RWPE2 (cell line): ENCODE data around the gene UTP3.
A peak's percentile ranks its signal among the peaks of the same experiment; 100 is the strongest.

Experiments used
- ATAC-seq: fragments of 200-7000 bp; cut with Tn5 transposase; 3 replicates; pipeline ENCODE4 v1.9.1; 2021; ENCODE audit warnings: low read depth
- DNase-seq: peaks from one replicate; pipeline ENCODE4 v3.0.0-alpha.2; 2020; ENCODE audit warnings: low spot score
- H3K27ac ChIP-seq: fragments of 450-650 bp; 2 replicates; pipeline ENCODE4 v1.5.1; 2017; ENCODE audit warnings: mild to moderate bottlenecking; ENCODE audit not compliant: poor library complexity, severe bottlenecking
- H3K27me3 ChIP-seq: fragments of 250-450 bp; sonication (Bioruptor Pico); 2 replicates; pipeline ENCODE4 v1.5.1; 2021; ENCODE audit warnings: mild to moderate bottlenecking, moderate library complexity; ENCODE audit not compliant: insufficient read depth, poor library complexity, severe bottlenecking
- H3K36me3 ChIP-seq: fragments of 250-450 bp; sonication (Bioruptor Pico); 2 replicates; pipeline ENCODE4 v1.5.1; 2020; ENCODE audit warnings: low read depth, mild to moderate bottlenecking, moderate library complexity
- H3K4me1 ChIP-seq: fragments of 250-450 bp; sonication (Bioruptor Pico); 2 replicates; pipeline ENCODE4 v1.5.1; 2021; ENCODE audit warnings: mild to moderate bottlenecking, moderate library complexity; ENCODE audit not compliant: insufficient read depth, poor library complexity, severe bottlenecking
- H3K4me3 ChIP-seq: fragments of 250-450 bp; sonication (Bioruptor Pico); 2 replicates; pipeline ENCODE4 v1.5.1; 2021; ENCODE audit warnings: mild to moderate bottlenecking, moderate library complexity; ENCODE audit not compliant: severe bottlenecking
- H3K9me3 ChIP-seq: fragments of 250-450 bp; sonication (Bioruptor Pico); 2 replicates; pipeline ENCODE4 v1.5.1; 2021; ENCODE audit warnings: mild to moderate bottlenecking, moderate library complexity; ENCODE audit not compliant: severe bottlenecking
- TF ChIP-seq, protein P1 (sequence below): fragments of 450-650 bp; IDR thresholded peaks from one replicate; pipeline ENCODE4 v1.5.1; 2017; ENCODE audit warnings: mild to moderate bottlenecking, moderate library complexity; ENCODE audit not compliant: poor library complexity, severe bottlenecking

UTP3 gene

GRCh38 chr4:70714079-70714887 lies 26.0 kb downstream of the UTP3 start:
- no peaks in the 10 kb centered on the region for H3K27me3 ChIP-seq
- H3K27ac ChIP-seq: no peak overlapping the region
- TF ChIP-seq, protein P1, sequence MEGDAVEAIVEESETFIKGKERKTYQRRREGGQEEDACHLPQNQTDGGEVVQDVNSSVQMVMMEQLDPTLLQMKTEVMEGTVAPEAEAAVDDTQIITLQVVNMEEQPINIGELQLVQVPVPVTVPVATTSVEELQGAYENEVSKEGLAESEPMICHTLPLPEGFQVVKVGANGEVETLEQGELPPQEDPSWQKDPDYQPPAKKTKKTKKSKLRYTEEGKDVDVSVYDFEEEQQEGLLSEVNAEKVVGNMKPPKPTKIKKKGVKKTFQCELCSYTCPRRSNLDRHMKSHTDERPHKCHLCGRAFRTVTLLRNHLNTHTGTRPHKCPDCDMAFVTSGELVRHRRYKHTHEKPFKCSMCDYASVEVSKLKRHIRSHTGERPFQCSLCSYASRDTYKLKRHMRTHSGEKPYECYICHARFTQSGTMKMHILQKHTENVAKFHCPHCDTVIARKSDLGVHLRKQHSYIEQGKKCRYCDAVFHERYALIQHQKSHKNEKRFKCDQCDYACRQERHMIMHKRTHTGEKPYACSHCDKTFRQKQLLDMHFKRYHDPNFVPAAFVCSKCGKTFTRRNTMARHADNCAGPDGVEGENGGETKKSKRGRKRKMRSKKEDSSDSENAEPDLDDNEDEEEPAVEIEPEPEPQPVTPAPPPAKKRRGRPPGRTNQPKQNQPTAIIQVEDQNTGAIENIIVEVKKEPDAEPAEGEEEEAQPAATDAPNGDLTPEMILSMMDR: no peak
- peaks cover 4% of the 10 kb centered on the region for H3K4me1 ChIP-seq
- ATAC-seq: no peak
- H3K36me3 ChIP-seq: no peaks in the 10 kb centered on the region
- no peak for DNase-seq
- no peak overlapping the region for H3K4me3 ChIP-seq
- H3K9me3 ChIP-seq: no peaks in the 10 kb centered on the region

DNA sequence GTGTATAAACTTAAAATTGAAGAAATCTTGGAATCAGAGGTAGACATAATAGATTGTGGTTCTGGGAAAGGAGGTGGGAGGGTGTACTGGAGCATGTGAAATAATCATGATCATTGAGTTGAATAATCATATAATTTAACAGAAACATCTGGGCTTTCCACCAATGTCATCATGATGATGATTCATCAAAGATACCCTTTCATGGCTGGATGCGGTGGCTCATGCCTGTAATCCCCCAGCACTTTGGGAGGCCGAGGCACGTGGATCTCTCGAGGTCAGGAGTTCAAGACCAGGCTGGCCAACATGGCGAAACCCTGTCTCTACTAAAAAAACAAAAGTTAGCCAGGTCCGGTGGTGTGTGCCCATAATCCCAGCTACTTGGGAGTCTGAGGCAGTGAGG lies 26.8 kb downstream of the UTP3 start:
- TF ChIP-seq, protein P1: no peak
- no peaks in the 10 kb centered on the region for H3K36me3 ChIP-seq
- H3K27ac ChIP-seq: no peak overlapping the region
- peaks cover 4% of the 10 kb centered on the region for H3K4me1 ChIP-seq
- H3K9me3 ChIP-seq: no peaks in the 10 kb centered on the region
- H3K27me3 ChIP-seq: no peaks in the 10 kb centered on the region
- no peak overlapping the region for H3K4me3 ChIP-seq
- ATAC-seq (no peak), DNase-seq (no peak)

- no peak overlapping the region for H3K27ac ChIP-seq
- no peak for DNase-seq
- no peak overlapping the region for H3K4me3 ChIP-seq
- ATAC-seq: no peak
- H3K9me3 ChIP-seq: no peaks in the 10 kb centered on the region
- H3K36me3 ChIP-seq: 0 out of 2 replicates have a peak, but pooled peaks cover 4% of the 10 kb centered on the region
- H3K27me3 ChIP-seq: no peaks in the 10 kb centered on the region
- TF ChIP-seq, protein P1: no peak
- H3K4me1 ChIP-seq: peaks cover 11% of the 10 kb centered on the region
These were observed 30.7 kb downstream of the UTP3 start for GRCh38 chr4:70718811-70719604.

DNA sequence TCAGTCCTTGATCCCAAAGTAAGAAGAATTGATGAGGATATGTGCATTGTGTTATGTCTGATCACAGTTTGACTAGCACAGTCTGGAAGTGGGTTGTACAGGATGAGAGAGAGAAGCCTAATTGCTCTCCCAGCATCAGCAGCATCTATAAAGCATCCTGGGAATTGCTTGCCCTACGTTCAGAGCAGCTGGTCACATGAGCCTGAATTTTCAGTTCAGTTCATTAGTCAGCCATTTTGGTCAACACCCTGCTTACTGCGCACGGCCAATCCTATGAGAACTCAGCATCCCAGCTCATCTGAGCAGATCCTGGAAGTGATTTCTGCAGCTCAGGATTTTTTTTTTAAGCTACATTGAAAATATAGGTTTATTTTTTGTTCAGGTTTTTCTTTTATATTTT lies 33.4 kb downstream of the UTP3 start, which contains the start of gene RUFY3:
Gene RUFY3 (plus strand): TSS at position 218 of the 400 bp plus-strand sequence. CDS start 610 bp downstream, outside the sequence.
- Histone ChIP-seq H3K4me1 (peaks cover 11% of the 10 kb centered on the region), H3K27ac (no peak within 1 kb of the TSS), H3K27me3 (no peaks in the 10 kb centered on the region), H3K36me3 (0 out of 2 replicates have a peak, but pooled peaks cover 4% of the 10 kb centered on the region), H3K4me3 (peak within 1 kb of the TSS; percentile 22), H3K9me3 (no peaks in the 10 kb centered on the region)
- DNase-seq (no peak), ATAC-seq (peak; percentile 87)
- TF ChIP-seq, protein P1: no peak
